ENCODE data around the gene HNRNPLL.

The HNRNPLL gene

DNA sequence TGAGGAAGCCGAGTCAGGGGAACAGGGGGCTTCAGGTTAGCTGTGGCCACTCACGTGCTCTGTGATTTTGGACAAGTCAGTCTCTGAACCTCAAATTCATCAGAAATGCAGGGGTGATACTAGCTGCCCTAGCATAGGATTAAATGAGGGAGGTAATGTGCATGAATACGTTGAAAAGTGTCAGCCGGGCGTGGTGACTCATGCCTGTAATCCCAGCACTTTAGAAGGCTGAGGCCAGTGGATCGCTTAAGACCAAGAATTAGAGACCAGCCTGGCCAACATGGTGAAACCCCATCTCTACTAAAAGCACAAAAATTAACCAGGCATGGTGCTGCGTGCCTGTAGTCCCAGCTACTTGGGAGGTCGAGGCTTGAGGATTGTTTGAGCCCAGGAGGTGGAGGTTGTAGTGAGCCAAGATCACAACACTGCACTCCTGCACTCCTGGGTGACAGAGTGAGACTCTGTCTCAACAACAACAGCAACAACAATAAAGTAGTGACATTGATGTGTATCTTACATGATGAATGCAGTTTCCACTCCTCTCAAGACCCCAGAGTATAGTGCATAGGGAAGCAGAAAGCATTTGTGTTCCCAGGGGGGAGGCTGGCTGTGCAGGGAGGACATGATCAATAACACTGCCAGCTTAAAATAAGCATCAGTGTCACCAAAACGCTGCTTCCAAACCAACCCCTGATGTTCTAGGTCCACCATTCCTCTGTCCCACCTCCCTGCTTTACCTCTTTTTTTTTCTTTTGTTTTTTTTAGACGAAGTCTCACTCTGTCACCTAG is 68.8 kb downstream of the HNRNPLL start:
- in situ Hi-C loops (cut with MboI; ENCODE audit: low sequenced_read_pairs) = no loop called here

DNA sequence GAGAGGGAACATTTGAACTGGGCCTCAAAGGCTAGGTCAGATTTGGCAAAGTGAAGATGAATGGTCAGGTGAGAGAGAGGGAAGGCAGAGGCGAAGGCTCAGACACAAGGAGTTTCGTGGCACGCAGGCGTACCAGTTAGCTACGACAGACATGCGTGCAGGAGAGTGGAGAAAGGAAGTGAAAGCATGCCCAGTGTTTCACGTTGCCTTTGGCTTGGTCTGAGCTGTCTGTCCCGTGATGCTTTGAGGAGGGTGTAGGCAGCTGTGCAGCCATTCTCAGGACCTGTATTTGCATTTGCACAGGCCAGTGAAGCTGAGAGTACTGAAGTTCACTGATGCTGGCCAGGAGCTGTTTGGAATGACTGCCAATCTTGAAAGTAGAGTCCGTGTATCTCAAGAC is 69.5 kb downstream of the HNRNPLL start:
- in situ Hi-C loops (cut with MboI; ENCODE audit: low sequenced_read_pairs) = no loop called here

DNA sequence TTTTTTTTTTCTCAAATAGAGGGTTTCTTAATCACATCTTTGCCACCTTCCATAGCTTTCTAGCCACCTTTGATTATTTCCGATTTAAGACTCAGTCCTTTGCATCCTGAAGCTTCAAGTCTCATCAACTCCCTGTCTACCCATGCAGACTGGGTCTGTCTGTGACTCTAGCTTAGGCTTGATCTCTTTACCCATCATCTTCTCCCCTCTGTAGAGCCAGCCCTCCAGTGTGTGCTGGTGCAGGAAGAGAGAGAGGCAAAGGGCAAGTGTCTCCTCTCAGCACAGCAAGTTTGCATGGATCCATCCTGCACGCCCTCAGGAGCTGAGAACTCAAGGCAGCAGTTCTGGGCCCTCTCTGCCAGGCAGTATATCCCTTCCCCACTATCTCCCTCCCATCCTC is 70.4 kb downstream of the HNRNPLL start:
- in situ Hi-C loops (cut with MboI; ENCODE audit: low sequenced_read_pairs) = no loop called here

DNA sequence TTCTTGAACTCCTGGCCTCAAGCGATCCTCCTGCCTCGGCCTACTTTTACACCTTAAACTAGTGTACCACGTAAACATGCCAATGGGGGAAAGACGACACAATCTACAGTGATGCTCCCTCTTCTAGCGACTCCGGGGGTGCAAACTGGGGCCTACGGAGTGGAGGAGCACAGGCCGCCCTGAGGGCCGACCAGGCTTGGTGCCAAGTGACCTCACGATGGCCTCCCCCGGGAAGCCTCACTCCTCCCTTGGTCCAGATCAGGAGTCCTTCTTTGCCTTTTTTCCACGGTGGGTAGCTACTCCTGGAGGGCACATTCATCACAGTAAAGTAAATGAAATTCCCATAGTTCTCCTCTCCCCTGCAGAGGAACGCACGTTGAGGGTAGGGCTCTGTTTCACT is 73.5 kb downstream of the HNRNPLL start:
- in situ Hi-C loops (cut with MboI; ENCODE audit: low sequenced_read_pairs) = no loop called here

- in situ Hi-C loops (cut with MboI; ENCODE audit: low sequenced_read_pairs) = no loop called here
Observed at GRCh38 chr2:38528534-38528933, 74.2 kb downstream of the HNRNPLL start.

DNA sequence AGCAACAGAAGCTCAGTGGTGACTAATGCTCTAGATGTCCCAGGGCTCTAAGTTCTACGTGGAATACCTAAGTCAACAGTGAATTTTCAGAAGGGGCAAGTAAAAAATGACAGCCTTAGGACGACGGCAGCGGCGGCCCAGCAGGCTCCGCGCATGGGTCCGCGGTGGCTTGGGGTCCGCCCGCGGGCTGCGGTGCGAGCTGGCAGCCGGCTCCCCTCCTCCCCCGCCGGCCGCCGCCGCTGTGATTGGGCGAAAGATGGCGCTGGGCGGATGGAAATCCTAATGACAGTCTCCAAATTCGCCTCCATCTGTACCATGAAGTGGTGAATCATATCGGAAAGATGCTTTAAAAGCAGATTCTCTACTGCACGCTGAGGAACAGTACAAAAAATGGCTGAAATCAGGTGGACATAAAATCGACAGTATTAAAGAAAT is 74.7 kb downstream of the HNRNPLL start:
- in situ Hi-C loops (cut with MboI; ENCODE audit: low sequenced_read_pairs) = no loop called here

DNA sequence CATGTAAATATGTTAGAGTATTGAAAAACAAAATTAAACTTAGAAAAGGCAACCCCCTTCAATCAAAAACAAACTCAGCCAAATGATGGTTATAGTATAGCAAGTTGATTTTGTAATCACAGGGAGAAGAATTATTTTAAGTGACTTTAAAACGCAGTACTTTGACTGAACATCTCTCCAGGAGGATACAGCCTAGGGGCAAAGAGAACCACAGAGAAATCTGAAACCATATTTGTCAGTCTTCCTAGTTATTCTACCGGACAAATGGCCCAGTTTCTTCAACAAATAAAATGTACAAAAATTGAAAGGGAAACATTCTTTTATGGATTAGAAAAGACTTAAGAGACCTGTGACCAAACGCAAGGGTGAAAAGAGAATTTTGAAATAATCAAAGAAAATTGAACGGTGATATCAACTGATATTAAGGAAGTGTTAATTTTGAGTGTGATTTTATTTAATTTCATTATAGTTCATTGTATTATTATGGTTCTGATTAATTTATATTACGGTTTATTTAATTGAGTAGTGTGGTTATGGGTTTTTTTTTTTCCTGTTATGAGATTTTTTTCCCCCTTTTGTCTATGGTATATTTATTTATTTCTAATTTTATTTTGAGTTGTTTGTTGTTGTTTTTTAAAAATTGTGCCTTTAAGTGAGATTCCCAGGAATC is 75.3 kb downstream of the HNRNPLL start:
- in situ Hi-C loops (cut with MboI; ENCODE audit: low sequenced_read_pairs) = no loop called here

- in situ Hi-C loops (cut with MboI; ENCODE audit: low sequenced_read_pairs) = no loop called here
Observed at GRCh38 chr2:38526195-38526594, 76.5 kb downstream of the HNRNPLL start.

GRCh38 chr2:38524580-38524979 is 78.1 kb downstream of the HNRNPLL start:
- in situ Hi-C loops (cut with MboI; ENCODE audit: low sequenced_read_pairs) = no loop called here

GRCh38 chr2:38523728-38524437 is 78.8 kb downstream of the HNRNPLL start:
- in situ Hi-C loops (cut with MboI; ENCODE audit: low sequenced_read_pairs) = no loop called here

DNA sequence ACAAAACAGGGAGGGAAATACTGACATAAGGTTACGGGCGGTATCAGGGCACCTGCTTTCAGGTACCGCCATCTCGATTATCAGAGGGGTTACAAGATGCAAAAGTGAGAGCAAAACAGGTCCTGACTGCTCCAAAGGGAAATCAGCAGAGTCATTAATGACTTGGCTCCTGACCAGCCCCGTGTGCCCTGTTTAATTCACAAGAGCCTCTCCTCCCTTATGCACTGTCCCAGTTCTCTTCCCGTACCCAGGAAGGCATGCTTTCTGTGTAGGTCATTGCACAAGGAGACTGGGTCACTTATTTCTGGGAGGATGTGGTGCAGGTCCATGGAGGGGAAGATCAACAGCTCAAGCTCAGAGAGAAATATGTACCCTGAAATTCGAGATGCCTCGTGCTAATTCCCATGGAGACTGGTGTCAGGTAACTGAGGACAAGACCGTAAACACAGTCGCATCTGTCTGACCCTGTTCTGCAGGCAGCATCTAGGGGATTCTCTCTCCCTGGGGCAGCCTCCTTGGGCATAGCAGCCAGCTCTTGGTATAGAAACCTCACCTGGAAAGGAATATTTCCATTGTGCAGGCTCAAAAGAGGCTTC is 79.9 kb downstream of the HNRNPLL start:
- in situ Hi-C loops (cut with MboI; ENCODE audit: low sequenced_read_pairs) = no loop called here

GRCh38 chr2:38521835-38522234 is 80.9 kb downstream of the HNRNPLL start:
- in situ Hi-C loops (cut with MboI; ENCODE audit: low sequenced_read_pairs) = no loop called here

- in situ Hi-C loops (cut with MboI; ENCODE audit: low sequenced_read_pairs) = no loop called here
Observed at GRCh38 chr2:38517284-38517683, 85.4 kb downstream of the HNRNPLL start.

GRCh38 chr2:38516526-38516925 is 86.2 kb downstream of the HNRNPLL start:
- in situ Hi-C loops (cut with MboI; ENCODE audit: low sequenced_read_pairs) = no loop called here

DNA sequence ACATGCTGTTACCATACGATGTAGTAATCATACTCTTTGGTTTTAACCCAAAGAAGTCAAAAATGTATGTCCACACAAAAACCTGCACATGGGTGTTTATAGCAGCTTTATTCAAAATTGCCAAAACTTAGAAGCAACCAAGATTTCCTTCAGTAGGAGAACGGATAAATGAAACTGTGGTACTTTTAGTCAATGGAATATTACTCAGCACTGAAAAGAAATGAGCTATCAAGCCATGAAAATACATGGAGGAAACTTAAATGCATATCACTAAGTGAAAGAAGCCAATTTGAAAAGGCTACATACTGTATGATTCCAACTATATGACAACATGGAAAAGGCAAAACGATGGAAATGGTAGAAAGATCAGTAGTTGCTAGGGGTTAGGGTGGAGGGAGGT is 86.6 kb downstream of the HNRNPLL start:
- in situ Hi-C loops (cut with MboI; ENCODE audit: low sequenced_read_pairs) = no loop called here

DNA sequence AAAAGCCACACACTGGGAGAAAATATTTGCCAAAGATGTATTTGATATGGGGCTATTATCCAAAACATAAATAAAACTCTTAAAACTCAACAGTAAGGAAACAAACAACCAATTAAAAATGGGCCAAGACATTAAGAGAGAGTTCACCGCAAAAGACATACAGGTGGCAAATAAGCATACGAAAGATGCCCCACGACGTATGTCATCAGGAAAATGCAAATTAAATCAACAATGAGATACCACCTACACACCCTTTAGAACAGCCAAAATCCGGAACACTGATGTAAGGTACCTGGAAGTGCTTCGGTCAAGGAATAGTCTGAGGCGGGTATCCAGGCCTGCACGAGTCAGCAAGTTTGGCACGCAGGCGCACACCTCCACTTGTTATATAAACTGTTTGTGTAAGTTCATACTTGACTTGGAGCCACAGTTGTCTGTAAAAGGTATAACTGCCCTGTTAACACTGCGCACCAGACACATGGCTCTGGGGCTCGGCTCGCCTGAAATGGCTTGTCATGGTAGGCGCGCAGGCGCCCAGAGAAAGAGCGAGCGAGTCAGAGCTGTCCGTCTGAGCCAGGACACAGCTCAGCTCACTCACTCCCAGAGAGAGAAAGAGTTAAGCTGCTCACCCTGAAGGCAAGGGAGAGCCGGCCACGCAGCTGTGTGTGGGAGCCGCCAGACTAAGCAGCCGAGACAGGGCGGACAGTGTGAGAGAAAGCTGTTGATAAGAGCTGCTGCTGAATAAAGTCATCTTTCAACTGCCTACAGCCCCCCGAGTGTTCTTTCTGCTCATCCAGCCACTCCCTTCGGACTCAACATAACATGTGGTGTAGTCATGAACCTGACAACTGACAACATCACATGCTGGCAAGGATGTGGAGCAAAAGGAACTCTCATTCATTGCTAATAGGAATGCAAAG is 87.3 kb downstream of the HNRNPLL start:
- in situ Hi-C loops (cut with MboI; ENCODE audit: low sequenced_read_pairs) = no loop called here

- in situ Hi-C loops (cut with MboI; ENCODE audit: low sequenced_read_pairs) = no loop called here
Observed at GRCh38 chr2:38514603-38515154, 88.0 kb downstream of the HNRNPLL start.

GRCh38 chr2:38512211-38512610 is 90.5 kb downstream of the HNRNPLL start:
- in situ Hi-C loops (cut with MboI; ENCODE audit: low sequenced_read_pairs) = no loop called here

Data from HL-60/S4 treated with retinoic acid at 250 ng/mL for 4 days and 3 days (cell line).